A549 (cell line): ENCODE results near the gene SNRPA1. TPM values are rescaled to one million over a fixed set of nuclear protein-coding genes. Genes with fewer than 3 reads are reported as not detected.

Experiments used
- ATAC-seq, 2 experiments: fragments of 200-7000 bp in 1 of 2; fragments of >200 bp in 1 of 2; cut with Nextera tagmentation in 1 of 2; cut with Tn5 transposase in 1 of 2; 3 replicates each; pipeline versions ENCODE4 v1.8.0 to v1.9.1; 2018 to 2020; ENCODE audit warnings: mild to moderate bottlenecking in 1 of 2, moderate library complexity in 1 of 2
- CTCF ChIA-PET: fragments of 300-600 bp; sonication (Branson Sonifier 250); formaldehyde crosslinking; extraction: SDS; loops from one replicate; lab custom pipeline; 2021; ENCODE audit warnings: antibody characterized with exemption, inconsistent platforms; lab: Yijun Ruan, JAX
- POLR2A ChIA-PET: fragments of 350-600 bp; formaldehyde crosslinking; extraction: SDS; loops from one replicate; lab custom pipeline; 2021; ENCODE audit warnings: antibody characterized with exemption, inconsistent platforms; lab: Yijun Ruan, JAX
- DNase-seq, 2 experiments: peaks; one replicate each; pipeline versions ENCODE4 v3.0.0 to v3.0.0-alpha.2; 2011 to 2016; ENCODE audit warnings: low read depth in 1 of 2, low spot score in 1 of 2
- FAIRE-seq: peaks from 2 replicates; lab custom pipeline; 2011; peaks lifted over from hg19 to GRCh38; lab: Jason Lieb, UNC
- H3K27ac ChIP-seq, 2 experiments: fragments of >200 bp; sonication (Bioruptor Twin); formaldehyde crosslinking; 3 replicates each; pipeline ENCODE4 v1.5.1; 2016 to 2017
- H3K4me1 ChIP-seq: fragments of >200 bp; sonication (Bioruptor Twin); formaldehyde crosslinking; 3 replicates; pipeline ENCODE4 v1.6.1; 2016
- H3K4me2 ChIP-seq: fragments of >200 bp; sonication (Bioruptor Twin); formaldehyde crosslinking; 3 replicates; pipeline ENCODE4 v1.6.1; 2016
- H3K4me3 ChIP-seq: fragments of >200 bp; sonication (Bioruptor Twin); formaldehyde crosslinking; 3 replicates; pipeline ENCODE4 v1.5.1; 2016
- H3K9me3 ChIP-seq: fragments of >200 bp; sonication (Bioruptor Twin); formaldehyde crosslinking; 3 replicates; pipeline ENCODE4 v1.6.1; 2016
- BHLHE40 ChIP-seq: IDR thresholded peaks from 2 replicates; pipeline ENCODE4 v1.6.1; 2012; ENCODE audit warnings: low read depth, low read length, inconsistent platforms
- CEBPB ChIP-seq, 2 experiments: fragments of >200 bp in 1 of 2; sonication (Bioruptor Twin) in 1 of 2; formaldehyde crosslinking in 1 of 2; IDR thresholded peaks; 2 replicates each; pipeline ENCODE4 v1.6.1; 2012 to 2016
- E2F6 ChIP-seq: IDR thresholded peaks from 2 replicates; pipeline ENCODE4 v1.6.1; 2012; ENCODE audit warnings: low read depth, borderline replicate concordance
- EHMT2 ChIP-seq: fragments of 200-600 bp; sonication (generic); IDR thresholded peaks from 2 replicates; pipeline ENCODE4 v1.6.1; 2016; ENCODE audit warnings: antibody characterized with exemption, low read depth, mild to moderate bottlenecking, moderate library complexity
- EP300 ChIP-seq, 2 experiments: fragments of >200 bp; sonication (Bioruptor Twin); formaldehyde crosslinking; IDR thresholded peaks; 2 replicates in 1 of 2; 3 replicates in 1 of 2; pipeline ENCODE4 v1.6.1; 2016 to 2017
- FOSL2 ChIP-seq, 2 experiments: fragments of 450-650 bp in 1 of 2; fragments of >200 bp in 1 of 2; sonication (Bioruptor Twin) in 1 of 2; formaldehyde crosslinking; IDR thresholded peaks; 2 replicates each; pipeline versions ENCODE4 v1.5.0 to v1.6.1; 2016 to 2020; ENCODE audit warnings: mild to moderate bottlenecking in 1 of 2, moderate library complexity in 1 of 2
- GATA3 ChIP-seq: IDR thresholded peaks from 2 replicates; pipeline ENCODE4 v1.6.1; 2012; ENCODE audit warnings: borderline replicate concordance
- HDAC2 ChIP-seq: fragments of 200-600 bp; sonication (generic); IDR thresholded peaks from 2 replicates; pipeline ENCODE4 v1.6.1; 2016
- HES2 ChIP-seq: fragments of >200 bp; sonication (Bioruptor Twin); formaldehyde crosslinking; IDR thresholded peaks from 2 replicates; pipeline ENCODE4 v1.6.1; 2016
- HEYL ChIP-seq: fragments of 250-450 bp; sonication (Bioruptor Pico); IDR thresholded peaks from 2 replicates; pipeline ENCODE4 v1.8.0; 2021; ENCODE audit warnings: mild to moderate bottlenecking, moderate library complexity
- HMGXB4 ChIP-seq: fragments of 250-450 bp; sonication (Bioruptor Pico); IDR thresholded peaks from 2 replicates; pipeline ENCODE4 v1.5.0; 2021; ENCODE audit warnings: mild to moderate bottlenecking, moderate library complexity, borderline replicate concordance
- HOXA7 ChIP-seq: fragments of 250-450 bp; sonication (Bioruptor Pico); IDR thresholded peaks from 2 replicates; pipeline ENCODE4 v1.5.0; 2020; ENCODE audit warnings: mild to moderate bottlenecking, moderate library complexity
- JUN ChIP-seq, 2 experiments: fragments of >200 bp; sonication (Bioruptor Twin); formaldehyde crosslinking; IDR thresholded peaks; 2 replicates in 1 of 2; 3 replicates in 1 of 2; pipeline ENCODE4 v1.6.1; 2016 to 2017
- JUNB ChIP-seq: fragments of >200 bp; sonication (Bioruptor Twin); formaldehyde crosslinking; IDR thresholded peaks from 2 replicates; pipeline ENCODE4 v1.6.1; 2016
- KDM1A ChIP-seq: fragments of 200-600 bp; sonication (generic); IDR thresholded peaks from 2 replicates; pipeline ENCODE4 v1.6.1; 2016; ENCODE audit warnings: low read depth, mild to moderate bottlenecking
- MAX ChIP-seq: IDR thresholded peaks from 2 replicates; pipeline ENCODE4 v1.6.1; 2012
- NPAS2 ChIP-seq: fragments of 250-450 bp; sonication (Bioruptor Pico); IDR thresholded peaks from 2 replicates; pipeline ENCODE4 v1.8.0; 2022; ENCODE audit warnings: mild to moderate bottlenecking, moderate library complexity, borderline replicate concordance
- NR3C1 ChIP-seq: fragments of >200 bp; sonication (Bioruptor Twin); formaldehyde crosslinking; IDR thresholded peaks from 3 replicates; pipeline ENCODE4 v1.6.1; 2017
- PBX3 ChIP-seq: IDR thresholded peaks from 2 replicates; pipeline ENCODE4 v1.6.1; 2012
- PHF8 ChIP-seq: fragments of 200-600 bp; sonication (generic); IDR thresholded peaks from 2 replicates; pipeline ENCODE4 v1.6.1; 2016; ENCODE audit warnings: low read depth, mild to moderate bottlenecking, antibody characterized with exemption, moderate library complexity, borderline replicate concordance
- POLR2A ChIP-seq: IDR thresholded peaks from 2 replicates; pipeline ENCODE4 v1.6.1; 2012; ENCODE audit warnings: mild to moderate bottlenecking, low read length
- POLR2AphosphoS2 ChIP-seq: conservative IDR thresholded peaks from 2 replicates; pipeline ENCODE4 v1.6.1; 2012; ENCODE audit warnings: low read length, improper control_type of control experiment, inconsistent platforms
- RAD21 ChIP-seq, 2 experiments: fragments of >200 bp in 1 of 2; sonication (Bioruptor Twin) in 1 of 2; formaldehyde crosslinking in 1 of 2; IDR thresholded peaks in 1 of 2; conservative IDR thresholded peaks in 1 of 2; 2 replicates in 1 of 2; 3 replicates in 1 of 2; pipeline ENCODE4 v1.6.1; 2012 to 2018; ENCODE audit warnings: inconsistent platforms in 1 of 2
- RCOR1 ChIP-seq: fragments of 150-350 bp; IDR thresholded peaks from 2 replicates; pipeline ENCODE4 v1.6.1; 2014; ENCODE audit warnings: antibody characterized with exemption, low read length, low read depth
- REST ChIP-seq: fragments of 200-600 bp; sonication (generic); IDR thresholded peaks from 2 replicates; pipeline ENCODE4 v1.6.1; 2016; ENCODE audit warnings: antibody characterized with exemption, mild to moderate bottlenecking, moderate library complexity
- RFX5 ChIP-seq: fragments of 450-650 bp; IDR thresholded peaks from 2 replicates; pipeline ENCODE4 v1.7.1; 2014; ENCODE audit warnings: antibody characterized with exemption, mild to moderate bottlenecking, moderate library complexity
- RNF2 ChIP-seq: fragments of 200-600 bp; sonication (generic); IDR thresholded peaks from 2 replicates; pipeline ENCODE4 v1.6.1; 2016; ENCODE audit warnings: low read depth, mild to moderate bottlenecking, antibody characterized with exemption, moderate library complexity, borderline replicate concordance
- SREBF2 ChIP-seq: fragments of 450-650 bp; IDR thresholded peaks from 2 replicates; pipeline ENCODE4 v1.6.1; 2014; ENCODE audit warnings: mild to moderate bottlenecking, moderate library complexity
- TFCP2L1 ChIP-seq: fragments of 250-450 bp; sonication (Bioruptor Pico); IDR thresholded peaks from 2 replicates; pipeline ENCODE4 v1.5.0; 2021; ENCODE audit warnings: mild to moderate bottlenecking
- ZC3H11A ChIP-seq: fragments of 450-650 bp; IDR thresholded peaks from 2 replicates; pipeline ENCODE4 v1.6.1; 2014; ENCODE audit warnings: antibody characterized with exemption, mild to moderate bottlenecking
- ZFP36 ChIP-seq: fragments of 450-650 bp; IDR thresholded peaks from 2 replicates; pipeline ENCODE4 v1.6.1; 2014; ENCODE audit warnings: borderline replicate concordance; ENCODE audit not compliant: partially characterized antibody
- ZNF302 ChIP-seq: fragments of 250-450 bp; sonication (Bioruptor Pico); IDR thresholded peaks from 2 replicates; pipeline ENCODE4 v1.9.0; 2021; ENCODE audit warnings: inconsistent platforms, mild to moderate bottlenecking, moderate library complexity
- ZSCAN20 ChIP-seq: fragments of 250-450 bp; sonication (Bioruptor Pico); IDR thresholded peaks from 2 replicates; pipeline ENCODE4 v1.8.0; 2022; ENCODE audit warnings: mild to moderate bottlenecking, moderate library complexity
- WGBS: methylation state at CpG from one replicate; pipeline ENCODE4 v1.1.6; 2017; ENCODE audit errors: missing lambda C conversion rate; 5-methylcytosine and 5-hydroxymethylcytosine counted together
- polyA plus RNA-seq, 4 experiments: library from polyadenylated mRNA; depleted of rRNA in 3 of 4; stranded (reverse); fragments of >200 nt; fragmentation: RNase III in 1 of 4; extraction: RNeasy Plus Mini Kit Qiagen cat#74134 plus additional on column Dnase treatment in 1 of 4; gene quantifications; 2 replicates in 3 of 4; 3 replicates in 1 of 4; pipeline ENCODE4 v1.2.3, GENCODE V29; 2011 to 2017

The SNRPA1 gene
- polyA plus RNA-seq, 2 of the 4 experiments (the other 2 are of a cell fraction) = 140 to 177 TPM

- Histone ChIP-seq H3K9me3 (no peaks in the 10 kb centered on the region), H3K4me3 (no peak overlapping the region), H3K4me1 (peaks cover 8% of the 10 kb centered on the region; the same call in 2 of the 3 replicates), H3K27ac (no peak overlapping the region), H3K4me2 (no peak overlapping the region)
- DNase-seq (peak in 1 of 2 experiments; percentile 37), FAIRE-seq (no peak), ATAC-seq (no peak)
- TF ChIP-seq JUN (IDR thresholded peaks at IDR 0.05) = no peak
- TF ChIP-seq RCOR1 = no peak
- TF ChIP-seq CEBPB (IDR thresholded peaks at IDR 0.05) = no peak
- no peak for TF ChIP-seq REST
- no peak for TF ChIP-seq TFCP2L1 (CRISPR knock-in tag)
- no peak for TF ChIP-seq RAD21 (conservative IDR thresholded peaks at IDR 0.05 in 1 of 2, IDR thresholded peaks at IDR 0.05 in 1 of 2)
- no peak for TF ChIP-seq ZC3H11A
- no peak for TF ChIP-seq NPAS2 (CRISPR knock-in tag)
- TF ChIP-seq FOSL2 (IDR thresholded peaks at IDR 0.05) = no peak
- TF ChIP-seq FOSL2 (CRISPR knock-in tag; IDR thresholded peaks at IDR 0.05) = no peak
- no peak for TF ChIP-seq KDM1A
- no peak for TF ChIP-seq HES2
- TF ChIP-seq EHMT2 = no peak
- TF ChIP-seq SREBF2 = no peak
- TF ChIP-seq NR3C1 = no peak
- TF ChIP-seq ZSCAN20 (CRISPR knock-in tag) = no peak
- no peak for TF ChIP-seq HOXA7 (CRISPR knock-in tag)
- TF ChIP-seq HMGXB4 (CRISPR knock-in tag) = no peak
- no peak for TF ChIP-seq MAX
- no peak for TF ChIP-seq BHLHE40
- no peak for TF ChIP-seq JUNB
- ChIA-PET CTCF (interaction anchor here (0.6 to 9.0 kb wide), 12 partner anchors 8 to 338 kb away, joined by 3 to 275 read pairs (median 14); no protein-coding TSS in a partner anchor), POLR2A (no interaction called here)
- 56% methylated on average over 8 of the region's 8 CpGs for WGBS
Measured at GRCh38 chr15:101255615-101256241, 39.3 kb downstream of the SNRPA1 start.

- FAIRE-seq (no peak), ATAC-seq (no peak), DNase-seq (no peak)
- 72% methylated on average over 5 of the region's 5 CpGs for WGBS
- H3K4me1 ChIP-seq = peaks cover 14% of the 10 kb centered on the region
- POLR2A ChIA-PET = no interaction called here
- no peaks in the 10 kb centered on the region for H3K9me3 ChIP-seq
- CTCF ChIA-PET = interaction anchor here (0.6 to 9.0 kb wide), 6 partner anchors 12 to 337 kb away, joined by 4 to 275 read pairs (median 32); no protein-coding TSS in a partner anchor
- no peak overlapping the region for H3K4me2 ChIP-seq
- no peak overlapping the region for H3K4me3 ChIP-seq
- H3K27ac ChIP-seq = no peak overlapping the region
- TF ChIP-seq PBX3 (no peak), HDAC2 (no peak), GATA3 (no peak), POLR2A (no peak), RNF2 (no peak), PHF8 (no peak), EP300 (IDR thresholded peaks at IDR 0.05) (no peak), CEBPB (IDR thresholded peaks at IDR 0.05) (no peak), HEYL (CRISPR knock-in tag) (no peak), ZFP36 (no peak), RFX5 (no peak), POLR2AphosphoS2 (no peak), E2F6 (no peak), ZNF302 (CRISPR knock-in tag) (no peak), NPAS2 (CRISPR knock-in tag) (no peak)
Measured at GRCh38 chr15:101255051-101255395, 40.0 kb downstream of the SNRPA1 start.
